Parathyroid adenoma (tissue), 2 donors: ENCODE results near the gene CASKIN1.

ENCODE experiments used
- H2AFZ ChIP-seq: fragments of 300-600 bp; sonication (generic); one replicate; pipeline ENCODE4 v1.7.0; 2017; ENCODE audit warnings: antibody characterized with exemption, mild to moderate bottlenecking
- H3K27ac ChIP-seq: fragments of 300-600 bp; sonication (generic); one replicate; pipeline ENCODE4 v1.7.0; 2017
- H3K27me3 ChIP-seq: fragments of 300-600 bp; sonication (generic); one replicate; pipeline ENCODE4 v1.7.0; 2017; ENCODE audit warnings: low read length; ENCODE audit not compliant: control insufficient read depth, insufficient read depth
- H3K36me3 ChIP-seq: fragments of 300-600 bp; sonication (generic); one replicate; pipeline ENCODE4 v1.7.0; 2017; ENCODE audit warnings: low read length; ENCODE audit not compliant: control insufficient read depth, insufficient read depth
- H3K4me1 ChIP-seq: fragments of 300-600 bp; sonication (generic); one replicate; pipeline ENCODE4 v1.7.0; 2017; ENCODE audit warnings: control low read depth
- H3K4me2 ChIP-seq: fragments of 300-600 bp; sonication (generic); one replicate; pipeline ENCODE4 v1.7.0; 2017; ENCODE audit warnings: low read length
- H3K4me3 ChIP-seq: fragments of 300-600 bp; sonication (generic); one replicate; pipeline ENCODE4 v1.7.0; 2017; ENCODE audit warnings: low read depth, low read length
- H3K79me2 ChIP-seq: fragments of 300-600 bp; sonication (generic); one replicate; pipeline ENCODE4 v1.7.0; 2017; ENCODE audit warnings: control low read depth
- H3K9ac ChIP-seq: fragments of 300-600 bp; sonication (generic); one replicate; pipeline ENCODE4 v1.7.0; 2017; ENCODE audit warnings: mild to moderate bottlenecking
- H3K9me3 ChIP-seq: fragments of 300-600 bp; sonication (generic); one replicate; pipeline ENCODE4 v1.7.0; 2017; ENCODE audit warnings: low read length; ENCODE audit not compliant: control insufficient read depth
- CTCF ChIP-seq: fragments of 300-600 bp; sonication (generic); IDR thresholded peaks from one replicate; pipeline ENCODE4 v1.7.0; 2017; ENCODE audit warnings: antibody characterized with exemption, mild to moderate bottlenecking
- donor health status: primary hyperparathyroidism.

The CASKIN1 gene

GRCh38 chr16:2167068-2167638 is 29.3 kb downstream of the CASKIN1 start:
- H3K4me1 ChIP-seq = no peaks in the 10 kb centered on the region
- H3K4me3 ChIP-seq = no peak overlapping the region
- H3K27me3 ChIP-seq = no peaks in the 10 kb centered on the region
- no peak overlapping the region for H3K4me2 ChIP-seq
- no peaks in the 10 kb centered on the region for H3K79me2 ChIP-seq
- H3K9me3 ChIP-seq = no peaks in the 10 kb centered on the region
- no peak overlapping the region for H3K27ac ChIP-seq
- TF ChIP-seq CTCF = no peak
- no peak overlapping the region for H3K9ac ChIP-seq
- H3K36me3 ChIP-seq = no peaks in the 10 kb centered on the region
- no peak overlapping the region for H2AFZ ChIP-seq

- no peak overlapping the region for H3K4me2 ChIP-seq
- no peak overlapping the region for H2AFZ ChIP-seq
- no peaks in the 10 kb centered on the region for H3K27me3 ChIP-seq
- H3K27ac ChIP-seq = no peak overlapping the region
- H3K79me2 ChIP-seq = no peaks in the 10 kb centered on the region
- H3K9me3 ChIP-seq = no peaks in the 10 kb centered on the region
- no peaks in the 10 kb centered on the region for H3K36me3 ChIP-seq
- H3K4me3 ChIP-seq = no peak overlapping the region
- H3K9ac ChIP-seq = no peak overlapping the region
- H3K4me1 ChIP-seq = no peaks in the 10 kb centered on the region
- TF ChIP-seq CTCF = no peak
Observed at GRCh38 chr16:2166263-2167067, 29.9 kb downstream of the CASKIN1 start.

- H3K9me3 ChIP-seq = no peaks in the 10 kb centered on the region
- H2AFZ ChIP-seq = no peak overlapping the region
- H3K4me2 ChIP-seq = no peak overlapping the region
- no peaks in the 10 kb centered on the region for H3K36me3 ChIP-seq
- H3K27me3 ChIP-seq = no peaks in the 10 kb centered on the region
- no peaks in the 10 kb centered on the region for H3K4me1 ChIP-seq
- no peak overlapping the region for H3K4me3 ChIP-seq
- no peak overlapping the region for H3K9ac ChIP-seq
- no peaks in the 10 kb centered on the region for H3K79me2 ChIP-seq
- H3K27ac ChIP-seq = no peak overlapping the region
- no peak for TF ChIP-seq CTCF
Observed at GRCh38 chr16:2165861-2166260, 30.5 kb downstream of the CASKIN1 start.

- no peak overlapping the region for H2AFZ ChIP-seq
- H3K4me1 ChIP-seq = no peaks in the 10 kb centered on the region
- no peaks in the 10 kb centered on the region for H3K27me3 ChIP-seq
- no peak overlapping the region for H3K4me3 ChIP-seq
- H3K4me2 ChIP-seq = no peak overlapping the region
- no peaks in the 10 kb centered on the region for H3K36me3 ChIP-seq
- H3K79me2 ChIP-seq = peaks cover 2% of the 10 kb centered on the region
- H3K9ac ChIP-seq = no peak overlapping the region
- no peak overlapping the region for H3K27ac ChIP-seq
- no peaks in the 10 kb centered on the region for H3K9me3 ChIP-seq
- no peak for TF ChIP-seq CTCF
Observed at GRCh38 chr16:2163211-2163881, 33.1 kb downstream of the CASKIN1 start.
